Thoracic aorta (tissue), 2 donors: Measurements from ENCODE around the gene OTOR. TPM values are rescaled to one million over a fixed set of nuclear protein-coding genes. Genes with fewer than 3 reads are reported as not detected.
A peak's percentile ranks its signal among the peaks of the same experiment; 100 is the strongest.

ENCODE experiments used
- ATAC-seq: fragments of 150-250 bp; one replicate; pipeline ENCODE4 v1.8.0; 2017; ENCODE audit warnings: low read depth; ENCODE audit not compliant: insufficient number of reproducible peaks, low FRiP score
- DNase-seq: peaks from one replicate; pipeline ENCODE4 v3.0.0-alpha.2; 2020; ENCODE audit warnings: low spot score
- H3K27ac ChIP-seq, 2 donors: fragments of 200-600 bp; sonication (generic); 1 replicate in 1 of 2; 2 replicates in 1 of 2; pipeline ENCODE4 v1.5.1; 2016; ENCODE audit warnings: mild to moderate bottlenecking in 2 of 2, moderate library complexity in 2 of 2
- H3K27me3 ChIP-seq: fragments of 200-600 bp; sonication (generic); replicated peaks from 2 replicates; pipeline ENCODE4 v1.6.0; 2016; ENCODE audit warnings: mild to moderate bottlenecking; ENCODE audit not compliant: insufficient read depth
- H3K36me3 ChIP-seq: fragments of 200-600 bp; sonication (generic); one replicate; pipeline ENCODE4 v1.5.1; 2016
- H3K4me1 ChIP-seq, 2 donors: fragments of 200-600 bp; sonication (generic); 1 replicate in 1 of 2; 2 replicates in 1 of 2; pipeline versions ENCODE4 v1.5.1 to v1.6.0; 2016; ENCODE audit warnings: low read depth in 2 of 2, mild to moderate bottlenecking in 1 of 2; ENCODE audit not compliant: control insufficient read depth in 1 of 2
- H3K4me3 ChIP-seq: fragments of 200-600 bp; sonication (generic); 2 replicates; pipeline ENCODE4 v1.5.1; 2016; ENCODE audit warnings: mild to moderate bottlenecking
- H3K9me3 ChIP-seq: fragments of 200-600 bp; sonication (generic); 2 replicates; pipeline ENCODE4 v1.5.1; 2016
- total RNA-seq, 2 donors: library from RNA; depleted of rRNA; stranded (reverse); fragments of >200 nt; gene quantifications; one replicate each; pipeline versions ENCODE4 v1.1.0 to v1.2.3, GENCODE V29; 2016
- TF ChIP-seq, protein P1 (sequence below): fragments of 200-600 bp; sonication (generic); IDR thresholded peaks from one replicate; pipeline ENCODE4 v1.5.1; 2019; ENCODE audit warnings: antibody characterized with exemption

OTOR gene
- total RNA-seq, 2 donors from 2014 or later = not detected

DNA sequence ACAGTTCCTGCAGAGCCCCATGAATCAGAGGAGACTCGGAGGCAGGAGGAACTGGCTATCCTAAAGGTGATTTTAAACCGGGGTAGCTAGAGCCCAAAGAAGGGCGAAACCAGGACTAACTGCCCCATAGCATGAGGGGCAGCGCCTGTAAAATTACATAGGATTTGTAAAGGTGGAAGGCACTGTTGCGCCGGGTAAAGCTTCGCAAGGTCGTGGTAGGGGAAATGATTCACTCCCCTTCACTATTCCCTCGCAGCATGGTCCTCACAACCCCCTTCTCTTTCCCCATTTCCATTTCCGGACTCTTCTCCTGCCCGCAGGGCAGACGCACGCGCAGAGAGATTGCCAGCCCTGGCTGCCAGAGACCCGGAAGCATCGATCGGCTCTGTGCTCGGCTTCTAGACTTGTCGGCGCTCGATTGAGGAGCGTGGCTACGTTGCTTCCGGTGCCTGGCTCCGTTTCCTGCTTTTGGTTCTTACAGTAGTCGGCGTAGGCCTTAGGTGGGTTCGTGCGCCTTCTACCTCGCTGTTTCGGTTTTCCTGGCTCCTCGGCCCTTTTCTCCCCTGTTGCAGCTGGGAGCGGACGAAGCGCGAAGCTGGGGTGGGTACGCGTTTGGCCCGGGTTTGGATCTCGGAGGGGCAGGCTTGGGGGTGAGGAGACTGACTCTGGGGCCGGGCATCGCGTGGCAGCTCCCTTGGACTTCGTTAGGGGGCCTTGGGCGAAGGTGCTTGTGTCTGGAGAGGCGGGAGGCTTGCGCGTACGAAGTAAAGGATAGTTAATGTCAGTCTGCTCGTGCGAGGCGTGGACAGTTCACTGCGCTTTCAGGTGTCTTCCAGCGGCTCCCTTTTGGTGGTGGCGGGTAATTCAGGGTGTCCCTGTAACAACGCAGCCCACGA lies 18.3 kb upstream of the OTOR start, which contains the start of gene SNRPB2:
TSS of gene SNRPB2 (plus strand) at position 462 of the 896 bp plus-strand sequence. CDS start 1,677 bp downstream, outside the sequence.
- peaks cover 9% of the 10 kb centered on the region for H3K36me3 ChIP-seq
- TF ChIP-seq, protein P1, sequence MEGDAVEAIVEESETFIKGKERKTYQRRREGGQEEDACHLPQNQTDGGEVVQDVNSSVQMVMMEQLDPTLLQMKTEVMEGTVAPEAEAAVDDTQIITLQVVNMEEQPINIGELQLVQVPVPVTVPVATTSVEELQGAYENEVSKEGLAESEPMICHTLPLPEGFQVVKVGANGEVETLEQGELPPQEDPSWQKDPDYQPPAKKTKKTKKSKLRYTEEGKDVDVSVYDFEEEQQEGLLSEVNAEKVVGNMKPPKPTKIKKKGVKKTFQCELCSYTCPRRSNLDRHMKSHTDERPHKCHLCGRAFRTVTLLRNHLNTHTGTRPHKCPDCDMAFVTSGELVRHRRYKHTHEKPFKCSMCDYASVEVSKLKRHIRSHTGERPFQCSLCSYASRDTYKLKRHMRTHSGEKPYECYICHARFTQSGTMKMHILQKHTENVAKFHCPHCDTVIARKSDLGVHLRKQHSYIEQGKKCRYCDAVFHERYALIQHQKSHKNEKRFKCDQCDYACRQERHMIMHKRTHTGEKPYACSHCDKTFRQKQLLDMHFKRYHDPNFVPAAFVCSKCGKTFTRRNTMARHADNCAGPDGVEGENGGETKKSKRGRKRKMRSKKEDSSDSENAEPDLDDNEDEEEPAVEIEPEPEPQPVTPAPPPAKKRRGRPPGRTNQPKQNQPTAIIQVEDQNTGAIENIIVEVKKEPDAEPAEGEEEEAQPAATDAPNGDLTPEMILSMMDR = peak; percentile 6
- peak; percentile 94 for ATAC-seq

DNA sequence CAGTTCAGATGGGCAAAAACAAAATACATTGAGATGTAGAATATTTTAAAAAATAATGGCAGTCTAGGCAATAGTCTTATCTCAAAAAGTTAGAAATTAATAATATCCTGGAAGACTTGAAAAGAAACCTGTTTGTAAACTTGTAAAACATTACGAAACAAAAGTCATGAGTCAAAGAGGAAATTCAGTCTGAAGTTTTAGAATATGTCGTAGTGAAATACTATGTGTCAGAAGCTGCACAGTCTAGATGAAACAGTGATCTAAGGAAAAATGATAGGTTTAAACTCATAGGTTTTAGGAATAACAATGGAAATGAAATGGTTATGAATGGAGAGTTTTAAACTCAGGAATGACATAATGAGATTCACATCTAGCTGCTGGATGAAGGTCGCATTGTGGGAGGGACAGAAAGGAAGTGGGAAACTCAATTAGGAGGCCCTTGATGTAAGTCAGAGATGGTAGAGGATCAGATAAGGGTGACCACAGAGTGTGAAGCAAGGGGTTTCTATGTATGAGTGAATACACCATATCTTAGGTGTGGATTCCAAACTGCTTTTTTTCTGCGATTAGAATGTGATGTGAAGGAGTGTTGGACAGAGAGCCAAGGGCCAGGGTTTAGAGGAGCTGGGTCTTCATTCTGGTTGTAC lies 15.5 kb upstream of the OTOR start:
- H3K27ac ChIP-seq = no peak overlapping the region
- DNase-seq = no peak
- no peak for ATAC-seq
- TF ChIP-seq, protein P1 = no peak
- H3K4me1 ChIP-seq = peaks cover 10 to 12% of the 10 kb centered on the region in 2 donors
- H3K27me3 ChIP-seq = no peaks in the 10 kb centered on the region
- peaks cover 33% of the 10 kb centered on the region for H3K36me3 ChIP-seq
- H3K4me3 ChIP-seq = no peak overlapping the region
- H3K9me3 ChIP-seq = no peaks in the 10 kb centered on the region

More for the DNA sequence above, 18.3 kb upstream of the OTOR start, which contains the start of gene SNRPB2:
- Histone ChIP-seq H3K27me3 (no peaks in the 10 kb centered on the region), H3K4me1 (peaks cover 10 to 12% of the 10 kb centered on the region in 2 donors), H3K27ac (peak within 1 kb of the TSS; percentile 78 to 81), H3K9me3 (no peaks in the 10 kb centered on the region), H3K4me3 (peak within 1 kb of the TSS; percentile 99)
- DNase-seq = peak; percentile 73

DNA sequence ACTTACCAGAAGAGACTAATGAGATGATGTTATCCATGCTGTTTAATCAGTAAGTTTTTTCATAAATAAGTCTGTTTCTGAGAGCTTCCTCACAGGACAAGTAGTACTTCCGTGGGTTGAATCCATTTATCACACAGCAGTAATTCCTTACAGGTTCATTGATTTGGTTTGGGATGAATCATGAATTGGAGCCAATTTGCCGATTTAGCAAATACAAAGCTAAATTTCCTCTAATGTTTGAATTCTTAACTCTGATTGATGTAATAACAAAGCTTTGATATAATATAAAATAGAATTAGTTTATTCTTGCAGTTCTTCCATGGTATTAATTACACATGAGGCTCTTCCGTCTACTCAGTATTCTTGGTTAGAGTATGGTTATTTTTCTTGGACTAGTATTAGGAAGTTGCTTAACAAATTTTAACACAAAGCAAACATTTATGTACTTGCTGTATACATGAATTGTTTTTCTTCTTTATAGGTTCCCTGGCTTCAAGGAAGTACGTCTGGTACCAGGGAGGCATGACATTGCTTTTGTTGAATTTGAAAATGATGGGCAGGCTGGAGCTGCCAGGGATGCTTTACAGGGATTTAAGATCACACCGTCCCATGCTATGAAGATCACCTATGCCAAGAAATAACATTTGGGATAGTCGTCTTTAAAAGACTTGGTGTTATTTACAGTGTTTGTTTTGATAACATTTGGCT lies 7.6 kb upstream of the OTOR start:
- no peak overlapping the region for H3K27ac ChIP-seq
- H3K9me3 ChIP-seq = no peaks in the 10 kb centered on the region
- TF ChIP-seq, protein P1 = no peak
- H3K4me1 ChIP-seq = no peaks in the 10 kb centered on the region
- ATAC-seq (no peak), DNase-seq (no peak)
- no peak overlapping the region for H3K4me3 ChIP-seq
- no peaks in the 10 kb centered on the region for H3K27me3 ChIP-seq
- peaks cover 46% of the 10 kb centered on the region for H3K36me3 ChIP-seq

DNA sequence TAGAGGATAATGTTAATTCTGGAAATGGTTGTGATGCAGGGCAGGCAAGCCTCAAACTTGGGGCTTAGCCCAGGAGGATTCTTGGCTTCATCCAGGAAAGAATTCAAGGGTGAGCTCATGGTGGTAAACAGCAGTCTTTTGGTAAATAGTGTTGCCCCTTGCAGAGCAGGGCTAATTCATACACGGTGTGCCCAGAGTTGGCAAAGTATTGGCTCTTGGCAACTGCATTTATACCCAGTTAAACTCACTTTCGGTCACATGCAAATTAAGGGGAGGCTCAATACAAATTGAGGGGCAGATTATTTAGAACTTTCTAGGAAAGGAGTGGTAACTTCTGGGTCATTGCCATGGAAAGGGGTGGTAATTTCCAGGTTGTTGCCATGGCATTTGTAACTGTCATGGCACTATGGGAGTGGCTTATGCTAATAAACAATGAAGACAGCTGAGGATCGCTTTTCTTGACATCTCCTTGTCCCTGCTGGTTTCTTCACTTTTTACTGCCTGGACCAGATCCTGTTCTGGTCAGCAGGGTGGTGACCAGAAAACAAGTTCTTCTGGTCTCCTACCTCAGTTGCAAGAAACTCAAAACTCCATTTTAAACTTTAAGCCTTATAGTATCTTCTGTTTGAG lies 3.9 kb upstream of the OTOR start:
- Histone ChIP-seq H3K27me3 (no peaks in the 10 kb centered on the region), H3K4me1 (no peaks in the 10 kb centered on the region), H3K36me3 (peaks cover 15% of the 10 kb centered on the region), H3K27ac (no peak overlapping the region), H3K9me3 (no peaks in the 10 kb centered on the region), H3K4me3 (no peak overlapping the region)
- TF ChIP-seq, protein P1 = no peak
- no peak for DNase-seq
- ATAC-seq = no peak
